GM18508 (cell line): Measurements from ENCODE around the gene ARL6IP4.

Source experiments
- ATAC-seq: cut with Tn5 transposase; IDR thresholded peaks from one replicate; pipeline ENCODE4 v1.9.1; 2021; ENCODE audit warnings: moderate number of reproducible peaks; ENCODE audit not compliant: insufficient read depth, unreplicated experiment

The ARL6IP4 gene

GRCh38 chr12:122958198-122958888 is 22.1 kb upstream of the ARL6IP4 start:
- ATAC-seq = no peak

DNA sequence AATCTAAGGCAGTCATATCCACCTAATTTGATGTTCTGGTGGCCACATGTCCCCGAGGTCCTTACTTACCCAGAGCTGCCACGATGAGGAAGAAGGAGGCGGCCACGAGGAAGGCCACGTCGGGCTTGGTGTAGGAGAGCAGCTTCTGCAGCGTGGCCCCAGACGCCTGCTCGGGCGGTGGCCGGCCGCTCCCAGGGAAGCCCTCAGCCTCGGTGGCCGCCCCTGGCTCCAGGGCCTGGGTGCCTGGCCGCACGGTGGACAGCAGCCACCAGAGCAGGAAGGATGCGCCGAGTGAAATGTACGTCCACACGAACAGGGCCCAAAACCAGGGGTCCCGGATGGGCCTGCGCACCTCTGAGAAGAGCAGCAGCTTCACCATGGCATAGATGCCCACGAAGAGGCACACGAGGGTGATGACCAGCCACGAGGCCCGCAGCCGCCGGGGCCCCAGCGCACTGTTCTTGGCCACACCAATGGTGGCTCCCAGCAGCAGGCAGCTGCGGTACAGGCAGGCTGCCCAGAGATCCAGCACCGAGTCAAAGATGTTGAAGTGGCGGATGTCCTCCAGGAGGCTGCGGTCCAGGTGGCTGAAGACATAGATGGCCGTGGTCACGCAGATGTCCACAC is 20.8 kb upstream of the ARL6IP4 start:
- ATAC-seq = no peak

GRCh38 chr12:122960193-122960569 is 20.3 kb upstream of the ARL6IP4 start:
- ATAC-seq = no peak

GRCh38 chr12:122961531-122962329 is 18.8 kb upstream of the ARL6IP4 start:
- ATAC-seq = no peak

- no peak for ATAC-seq
These were observed 16.6 kb upstream of the ARL6IP4 start for GRCh38 chr12:122963941-122964265.

GRCh38 chr12:122964439-122965257 is 15.8 kb upstream of the ARL6IP4 start:
- no peak for ATAC-seq

DNA sequence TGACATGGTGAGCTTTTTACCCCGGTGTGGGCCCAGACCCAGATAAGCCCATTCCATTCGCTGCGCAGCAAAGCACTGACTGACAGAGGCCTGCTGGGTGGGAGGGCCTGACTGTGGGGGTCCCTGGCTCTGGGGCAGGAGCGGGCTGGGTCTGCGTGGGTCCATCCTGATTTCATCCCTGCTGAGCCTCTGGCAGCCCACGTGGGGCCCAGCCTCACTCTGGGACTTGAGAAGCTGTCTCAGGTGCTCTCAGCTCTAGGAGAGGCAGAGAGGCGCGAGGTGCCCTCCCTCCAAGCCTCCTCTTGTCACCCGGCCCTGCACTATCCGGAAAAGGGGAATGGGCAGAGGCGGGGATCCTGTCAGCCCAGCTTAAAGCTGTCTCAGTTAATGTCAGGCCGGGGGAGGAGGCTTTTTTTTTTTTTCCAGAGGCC is 15.1 kb upstream of the ARL6IP4 start:
- ATAC-seq = no peak

- no peak for ATAC-seq
These were observed 14.4 kb upstream of the ARL6IP4 start, which contains the start of gene ABCB9 for GRCh38 chr12:122965851-122966742. TSS of gene ABCB9 (minus strand) at chr12:122966463. CDS start at chr12:122960235, 6,228 bp downstream.

GRCh38 chr12:122966743-122967550 is 13.5 kb upstream of the ARL6IP4 start:
- ATAC-seq = no peak

- ATAC-seq = no peak
These were observed 12.4 kb upstream of the ARL6IP4 start for GRCh38 chr12:122968104-122968503.

DNA sequence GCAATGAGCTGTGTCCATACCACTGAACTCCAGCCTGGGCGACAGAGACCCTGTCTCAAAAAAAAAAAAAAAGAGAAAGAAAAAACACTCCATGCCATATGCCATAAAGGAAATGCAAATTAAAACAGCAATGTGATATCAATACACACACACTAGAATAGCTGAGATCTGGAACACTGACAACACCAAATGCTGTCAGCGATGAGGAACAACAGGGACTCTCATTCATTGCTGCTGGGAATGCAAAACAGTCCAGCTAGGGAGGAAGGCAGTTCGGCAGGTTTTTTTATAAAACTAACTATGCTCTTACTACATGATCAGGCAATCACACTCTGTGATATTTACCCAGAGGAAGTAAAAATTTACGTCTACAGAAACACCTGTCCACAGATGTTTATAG is 10.8 kb upstream of the ARL6IP4 start:
- ATAC-seq = no peak

DNA sequence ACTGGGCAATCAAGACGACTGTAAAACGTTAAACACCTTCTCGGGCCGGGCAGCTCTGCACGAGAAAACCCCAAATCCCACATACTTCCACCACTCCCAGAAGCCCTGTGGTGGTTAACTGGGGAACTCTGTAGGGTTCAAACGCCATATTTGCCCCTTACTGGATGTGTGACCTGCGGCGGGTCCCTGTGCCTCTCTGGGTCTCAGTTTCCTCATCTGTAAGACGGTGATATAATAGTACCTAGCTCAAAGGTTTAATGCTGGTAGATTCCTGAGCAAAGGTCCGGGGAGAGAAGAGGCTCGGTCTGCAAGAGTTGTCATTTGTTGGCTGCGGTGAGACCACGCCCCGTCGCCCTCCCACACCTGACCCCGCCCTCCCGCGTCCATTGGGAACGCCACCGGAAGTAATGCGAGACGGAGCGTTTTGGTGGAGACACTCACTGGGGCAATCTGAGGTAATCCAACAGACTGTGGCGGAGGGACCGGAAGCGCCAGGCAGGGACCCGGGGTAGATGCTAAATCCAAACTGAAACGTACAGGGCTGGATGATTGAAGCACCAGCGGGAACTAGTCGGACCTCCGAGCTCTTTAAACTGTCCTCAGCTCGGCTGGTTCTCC is 6.1 kb upstream of the ARL6IP4 start:
- peak; percentile 60 for ATAC-seq

DNA sequence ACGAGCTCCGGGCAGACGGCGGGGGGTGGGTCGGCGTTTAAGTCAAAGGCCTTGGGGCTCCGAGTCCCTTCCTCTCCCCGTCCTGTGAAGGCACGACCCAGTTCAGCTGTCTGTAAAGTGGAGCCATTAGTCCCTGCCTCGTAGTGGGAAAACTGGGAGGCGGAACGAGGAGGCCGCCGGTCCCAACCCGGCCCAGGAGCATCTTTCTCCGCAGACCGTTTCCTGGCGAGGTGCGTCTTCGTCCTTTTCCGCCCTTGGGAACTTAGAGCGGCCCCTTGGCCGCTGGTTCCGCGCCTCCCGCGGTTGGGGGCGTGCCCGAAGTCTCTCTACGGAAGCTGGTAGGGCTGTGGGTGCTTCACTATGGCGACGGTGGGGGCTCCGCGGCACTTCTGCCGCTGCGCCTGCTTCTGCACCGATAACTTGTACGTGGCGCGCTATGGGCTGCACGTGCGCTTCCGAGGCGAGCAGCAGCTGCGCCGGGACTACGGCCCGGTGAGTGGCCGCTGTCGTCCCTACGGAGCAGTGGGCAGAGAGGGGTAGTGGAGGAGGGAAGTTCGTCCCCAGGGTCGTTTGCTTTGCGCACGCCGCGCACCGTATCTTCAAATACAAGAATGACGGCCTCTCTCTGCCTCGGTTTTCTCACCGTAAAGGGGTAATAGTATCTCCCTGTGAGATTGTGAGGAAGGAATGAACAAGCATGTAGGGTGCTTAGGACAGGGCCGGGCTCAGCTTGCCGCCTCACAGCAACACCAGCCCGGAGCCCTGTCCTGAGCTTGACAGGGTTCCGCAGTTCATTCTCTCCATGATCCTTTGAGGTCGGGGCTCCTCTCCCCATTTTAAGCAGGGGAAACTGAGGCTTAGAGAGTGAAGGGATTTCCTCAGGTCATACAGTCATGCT is 5.3 kb upstream of the ARL6IP4 start, which contains the start of gene OGFOD2:
OGFOD2 (plus strand) TSS at position 353 of the 898 bp plus-strand sequence; CDS start at position 361, 8 bp downstream.
- ATAC-seq = peak; percentile 39

DNA sequence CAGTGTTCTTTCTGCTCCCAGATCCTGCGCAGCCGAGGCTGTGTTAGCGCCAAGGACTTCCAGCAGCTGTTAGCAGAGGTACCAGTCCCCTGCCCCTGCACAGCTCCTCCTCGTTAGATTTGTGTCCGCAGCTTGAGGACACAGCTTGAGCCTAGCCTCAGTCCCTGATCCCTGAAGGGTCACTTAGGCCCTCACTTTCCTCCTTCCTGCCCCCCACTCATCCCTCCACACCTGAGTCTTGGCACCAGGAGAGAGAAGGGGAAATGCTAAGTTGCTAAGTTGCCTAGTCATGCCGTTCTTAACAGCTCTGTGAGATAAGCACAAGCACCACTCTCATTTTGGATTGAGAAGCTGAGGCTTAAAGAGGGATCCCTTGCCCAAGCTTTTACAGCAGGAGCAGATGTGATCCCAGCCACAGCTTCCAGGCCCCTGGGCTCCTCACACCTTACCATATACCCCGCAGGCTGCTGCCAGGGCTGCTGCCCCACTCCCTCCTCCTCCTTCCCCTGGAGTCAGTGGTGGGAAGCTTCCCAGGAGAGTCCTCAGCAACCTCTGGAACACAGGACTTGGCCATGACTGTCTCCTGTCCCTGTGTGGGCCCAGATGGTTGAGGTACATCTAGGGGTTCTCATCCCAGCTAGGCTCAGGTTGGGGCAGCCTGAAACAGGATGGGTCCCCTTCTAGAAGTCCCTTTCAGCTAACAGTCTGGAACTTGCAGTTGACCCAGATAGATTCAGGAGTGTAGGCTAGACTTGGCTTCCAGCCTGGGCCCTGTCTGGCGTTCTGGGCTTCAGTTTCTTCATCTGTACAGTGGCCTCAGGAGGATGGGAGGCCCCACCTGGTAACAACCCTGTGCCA is 4.5 kb upstream of the ARL6IP4 start:
- no peak for ATAC-seq

DNA sequence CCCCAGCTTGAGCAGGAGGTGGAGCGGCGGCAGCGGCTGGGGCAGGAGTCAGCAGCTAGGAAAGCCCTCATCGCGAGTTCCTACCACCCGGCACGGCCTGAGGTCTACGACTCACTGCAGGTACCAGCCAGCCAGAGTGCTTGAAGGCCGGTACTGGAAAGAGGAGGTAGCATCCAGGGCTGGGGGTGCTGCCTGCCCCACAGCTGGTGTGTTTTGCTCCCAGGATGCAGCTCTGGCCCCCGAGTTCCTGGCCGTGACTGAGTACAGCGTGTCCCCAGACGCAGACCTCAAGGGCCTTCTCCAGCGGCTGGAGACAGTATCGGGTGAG is 3.9 kb upstream of the ARL6IP4 start:
- no peak for ATAC-seq

GRCh38 chr12:122977153-122977552 is 3.3 kb upstream of the ARL6IP4 start:
- no peak for ATAC-seq
